Neural progenitor cell (in vitro differentiated cells): ENCODE measurements around the gene ZMYM5. TPM values are rescaled to one million over a fixed set of nuclear protein-coding genes. Genes with fewer than 3 reads are reported as not detected.
"Not testable (repeated sequence)": the region's sequence is repeated elsewhere in the genome, so short reads cannot be mapped to it uniquely, and the experiment has no call there.

ENCODE experiments used
- DNase-seq: peaks from one replicate; pipeline ENCODE4 v3.0.0-alpha.2; 2016; ENCODE audit warnings: low spot score
- H2AFZ ChIP-seq: fragments of 200-600 bp; sonication (generic); replicated peaks from 2 replicates; pipeline ENCODE4 v1.6.1; 2016; ENCODE audit warnings: antibody characterized with exemption
- H3F3A ChIP-seq: fragments of 200-600 bp; sonication (generic); 2 replicates; pipeline ENCODE4 v1.6.1; 2016; ENCODE audit warnings: antibody characterized with exemption, low read depth
- H3K27ac ChIP-seq: fragments of 200-600 bp; sonication (generic); 2 replicates; pipeline ENCODE4 v1.5.1; 2016; ENCODE audit warnings: mild to moderate bottlenecking
- H3K27me3 ChIP-seq: fragments of 200-600 bp; sonication (generic); 2 replicates; pipeline ENCODE4 v1.6.1; 2016; ENCODE audit warnings: mild to moderate bottlenecking, moderate library complexity
- H3K36me3 ChIP-seq: fragments of 200-600 bp; sonication (generic); 2 replicates; pipeline ENCODE4 v1.5.1; 2016
- H3K4me1 ChIP-seq: fragments of 200-600 bp; sonication (generic); 2 replicates; pipeline ENCODE4 v1.6.1; 2016; ENCODE audit warnings: mixed run types
- H3K4me2 ChIP-seq: fragments of 200-600 bp; sonication (generic); 2 replicates; pipeline ENCODE4 v1.6.1; 2016
- H3K4me3 ChIP-seq: fragments of 200-600 bp; sonication (generic); 2 replicates; pipeline ENCODE4 v1.5.1; 2016
- H3K79me2 ChIP-seq: fragments of 200-600 bp; sonication (generic); 2 replicates; pipeline ENCODE4 v1.6.1; 2016; ENCODE audit warnings: low read depth
- H3K9ac ChIP-seq: fragments of 200-600 bp; sonication (generic); 2 replicates; pipeline ENCODE4 v1.6.1; 2016
- H3K9me3 ChIP-seq: fragments of 200-600 bp; sonication (generic); 2 replicates; pipeline ENCODE4 v1.5.1; 2016; ENCODE audit warnings: low read depth
- H4K20me1 ChIP-seq: fragments of 200-600 bp; sonication (generic); 2 replicates; pipeline ENCODE4 v1.6.1; 2016; ENCODE audit warnings: low read depth
- H3K27ac Mint-ChIP-seq: 3 replicates; pipeline ENCODE4 v1.8.0; 2021; ENCODE audit warnings: mixed read lengths
- H3K27me3 Mint-ChIP-seq: 2 replicates; pipeline ENCODE4 v1.8.0; 2022; ENCODE audit warnings: low read depth, mild to moderate bottlenecking, inconsistent platforms, moderate library complexity, mixed read lengths; ENCODE audit not compliant: insufficient read depth
- H3K36me3 Mint-ChIP-seq: 3 replicates; pipeline ENCODE4 v1.8.0; 2021; ENCODE audit warnings: mixed read lengths
- H3K4me1 Mint-ChIP-seq: 3 replicates; pipeline ENCODE4 v1.8.0; 2021; ENCODE audit warnings: mixed read lengths
- H3K4me3 Mint-ChIP-seq: 3 replicates; pipeline ENCODE4 v1.8.0; 2021; ENCODE audit warnings: mild to moderate bottlenecking, moderate library complexity, mixed read lengths
- H3K9me3 Mint-ChIP-seq: 3 replicates; pipeline ENCODE4 v1.8.0; 2020; ENCODE audit warnings: mixed read lengths
- CTCF ChIP-seq: fragments of 200-600 bp; sonication (generic); IDR thresholded peaks from 2 replicates; pipeline ENCODE4 v1.5.1; 2017; ENCODE audit warnings: antibody characterized with exemption, mild to moderate bottlenecking
- EZH2 ChIP-seq: fragments of 200-600 bp; sonication (generic); IDR thresholded peaks from 2 replicates; pipeline ENCODE4 v1.6.1; 2017; ENCODE audit warnings: antibody characterized with exemption, mild to moderate bottlenecking, moderate library complexity
- EZH2phosphoT487 ChIP-seq: fragments of 200-600 bp; sonication (generic); IDR thresholded peaks from 2 replicates; pipeline ENCODE4 v1.6.1; 2017; ENCODE audit warnings: antibody characterized with exemption
- total RNA-seq: library from RNA; depleted of rRNA; stranded (reverse); fragments of >200 nt; gene quantifications from 2 replicates; pipeline ENCODE4 v1.2.3, GENCODE V29; 2015; ENCODE audit warnings: low replicate concordance

The ZMYM5 gene
- total RNA-seq, 1 donor from 2014 or later: 22.1 TPM

- Histone ChIP-seq H3K4me2 (no peak overlapping the region), H3K36me3 (no peaks in the 10 kb centered on the region), H4K20me1 (peaks cover 4% of the 10 kb centered on the region), H3F3A (no peaks in the 10 kb centered on the region), H3K27me3 (no peaks in the 10 kb centered on the region), H2AFZ (no peak overlapping the region), H3K4me1 (no peaks in the 10 kb centered on the region), H3K27ac (no peak overlapping the region), H3K4me3 (no peak overlapping the region), H3K9me3 (no peaks in the 10 kb centered on the region), H3K9ac (no peak overlapping the region), H3K79me2 (no peaks in the 10 kb centered on the region)
- Mint-ChIP-seq H3K4me1 (no peaks in the 10 kb centered on the region), H3K27me3 (peaks cover 2% of the 10 kb centered on the region), H3K9me3 (no peaks in the 10 kb centered on the region), H3K36me3 (peaks cover 24% of the 10 kb centered on the region), H3K27ac (no peak overlapping the region), H3K4me3 (no peak overlapping the region)
- TF ChIP-seq CTCF (no peak), EZH2phosphoT487 (no peak), EZH2 (no peak)
- DNase-seq: no peak
Measured at GRCh38 chr13:19817510-19818158, 45.8 kb downstream of the ZMYM5 start.

GRCh38 chr13:19817106-19817505, 46.3 kb downstream of the ZMYM5 start:
- Histone ChIP-seq H3K27ac (no peak overlapping the region), H3K79me2 (no peaks in the 10 kb centered on the region), H3K9me3 (no peaks in the 10 kb centered on the region), H3K36me3 (no peaks in the 10 kb centered on the region), H3K4me2 (no peak overlapping the region), H4K20me1 (peaks cover 4% of the 10 kb centered on the region), H3K9ac (no peak overlapping the region), H3K27me3 (no peaks in the 10 kb centered on the region), H2AFZ (no peak overlapping the region), H3K4me1 (no peaks in the 10 kb centered on the region), H3K4me3 (no peak overlapping the region), H3F3A (no peaks in the 10 kb centered on the region)
- Mint-ChIP-seq H3K27ac (no peak overlapping the region), H3K36me3 (peaks cover 27% of the 10 kb centered on the region), H3K4me3 (no peak overlapping the region), H3K9me3 (no peaks in the 10 kb centered on the region), H3K27me3 (peaks cover 4% of the 10 kb centered on the region), H3K4me1 (no peaks in the 10 kb centered on the region)
- TF ChIP-seq EZH2phosphoT487: no peak
- no peak for TF ChIP-seq CTCF
- TF ChIP-seq EZH2: no peak
- no peak for DNase-seq

GRCh38 chr13:19815842-19816241, 47.6 kb downstream of the ZMYM5 start:
- H3K4me3 ChIP-seq, H3K9me3 Mint-ChIP-seq: not testable (repeated sequence)

GRCh38 chr13:19810996-19811881, 52.2 kb downstream of the ZMYM5 start:
- no peaks in the 10 kb centered on the region for H3K9me3 ChIP-seq
- H4K20me1 ChIP-seq: no peaks in the 10 kb centered on the region
- Mint-ChIP-seq H3K27ac (no peak overlapping the region), H3K9me3 (no peaks in the 10 kb centered on the region), H3K36me3 (peaks cover 9% of the 10 kb centered on the region), H3K4me1 (no peaks in the 10 kb centered on the region), H3K27me3 (peaks cover 2% of the 10 kb centered on the region), H3K4me3 (no peak overlapping the region)
- no peaks in the 10 kb centered on the region for H3K27me3 ChIP-seq
- H3K9ac ChIP-seq: no peak overlapping the region
- no peak for TF ChIP-seq EZH2phosphoT487
- TF ChIP-seq CTCF: no peak
- no peak for TF ChIP-seq EZH2
- H2AFZ ChIP-seq: no peak overlapping the region
- no peak for DNase-seq
- no peaks in the 10 kb centered on the region for H3F3A ChIP-seq
- H3K36me3 ChIP-seq: no peaks in the 10 kb centered on the region
- H3K4me2 ChIP-seq: no peak overlapping the region
- no peak overlapping the region for H3K4me3 ChIP-seq
- no peaks in the 10 kb centered on the region for H3K79me2 ChIP-seq
- no peaks in the 10 kb centered on the region for H3K4me1 ChIP-seq
- H3K27ac ChIP-seq: no peak overlapping the region

More at GRCh38 chr13:19815842-19816241, 47.6 kb downstream of the ZMYM5 start:
- DNase-seq, H3K79me2 ChIP-seq, H3K9ac ChIP-seq, H3K4me3 Mint-ChIP-seq, H3K4me1 ChIP-seq, H3K36me3 ChIP-seq, H3K4me1 Mint-ChIP-seq, H3K9me3 ChIP-seq, H2AFZ ChIP-seq, H3F3A ChIP-seq, H3K27ac Mint-ChIP-seq, H3K4me2 ChIP-seq, H3K27me3 Mint-ChIP-seq, H3K27ac ChIP-seq, H4K20me1 ChIP-seq, H3K27me3 ChIP-seq: not testable (repeated sequence)
- H3K36me3 Mint-ChIP-seq: peaks cover 22% of the 10 kb centered on the region
